ENCODE results near the gene GPAM. TPM values are rescaled to one million over a fixed set of nuclear protein-coding genes. Genes with fewer than 3 reads are reported as not detected.

GPAM gene, protein sequence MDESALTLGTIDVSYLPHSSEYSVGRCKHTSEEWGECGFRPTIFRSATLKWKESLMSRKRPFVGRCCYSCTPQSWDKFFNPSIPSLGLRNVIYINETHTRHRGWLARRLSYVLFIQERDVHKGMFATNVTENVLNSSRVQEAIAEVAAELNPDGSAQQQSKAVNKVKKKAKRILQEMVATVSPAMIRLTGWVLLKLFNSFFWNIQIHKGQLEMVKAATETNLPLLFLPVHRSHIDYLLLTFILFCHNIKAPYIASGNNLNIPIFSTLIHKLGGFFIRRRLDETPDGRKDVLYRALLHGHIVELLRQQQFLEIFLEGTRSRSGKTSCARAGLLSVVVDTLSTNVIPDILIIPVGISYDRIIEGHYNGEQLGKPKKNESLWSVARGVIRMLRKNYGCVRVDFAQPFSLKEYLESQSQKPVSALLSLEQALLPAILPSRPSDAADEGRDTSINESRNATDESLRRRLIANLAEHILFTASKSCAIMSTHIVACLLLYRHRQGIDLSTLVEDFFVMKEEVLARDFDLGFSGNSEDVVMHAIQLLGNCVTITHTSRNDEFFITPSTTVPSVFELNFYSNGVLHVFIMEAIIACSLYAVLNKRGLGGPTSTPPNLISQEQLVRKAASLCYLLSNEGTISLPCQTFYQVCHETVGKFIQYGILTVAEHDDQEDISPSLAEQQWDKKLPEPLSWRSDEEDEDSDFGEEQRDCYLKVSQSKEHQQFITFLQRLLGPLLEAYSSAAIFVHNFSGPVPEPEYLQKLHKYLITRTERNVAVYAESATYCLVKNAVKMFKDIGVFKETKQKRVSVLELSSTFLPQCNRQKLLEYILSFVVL
- total RNA-seq: 13.3 and 13.5 TPM in 2 replicates

DNA sequence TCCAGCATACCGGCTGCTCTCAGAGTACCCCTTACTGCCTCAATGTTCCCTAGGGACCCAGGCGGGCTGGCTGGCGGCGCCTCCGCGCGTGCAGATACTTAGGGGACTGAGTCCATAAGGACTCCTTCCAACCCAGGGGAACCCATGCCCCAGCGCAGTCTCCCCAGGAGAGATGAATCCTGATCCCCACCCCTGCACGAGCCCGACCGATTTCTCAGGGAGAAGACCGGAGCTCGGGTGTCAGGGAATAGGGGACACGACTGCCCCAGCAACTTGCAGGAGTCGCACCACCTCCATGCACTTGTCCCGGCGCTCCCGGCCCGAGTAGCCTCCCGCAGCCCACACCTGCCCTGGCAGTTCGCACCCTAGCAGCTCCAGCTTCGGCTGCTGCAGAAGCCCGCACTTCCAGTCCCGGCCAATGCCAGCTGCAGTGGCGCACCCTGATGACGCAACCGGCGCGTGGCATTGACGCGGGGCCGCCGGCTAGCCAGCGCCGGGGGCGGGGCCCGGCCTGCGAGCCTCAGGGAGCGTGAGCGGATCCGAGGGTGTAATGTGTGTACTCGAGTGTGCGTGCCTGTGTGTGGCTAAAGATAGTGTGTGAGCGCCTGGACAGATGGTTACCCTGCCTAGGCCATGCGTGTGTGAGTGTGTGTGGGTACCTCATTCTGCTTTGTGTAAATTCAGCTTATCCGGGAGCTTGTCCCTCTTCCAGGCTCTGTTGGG, at the start of gene GPAM:
Gene GPAM (minus strand): TSS at position 437 of the 723 bp plus-strand sequence. CDS start 1,981 bp downstream, outside the sequence.

Other genes with a start within 250 kb of the GPAM start
- gene TECTB, start 99.6 kb upstream of the GPAM start, total RNA-seq: not detected in 2 replicates
- 10.6 and 35.9 TPM in 2 replicates for gene ACSL5, start 190.4 kb upstream of the GPAM start, total RNA-seq